BLaER1 treated with 17β-estradiol and CSF1 and Interleukin-3, amounts not matched to agents 10 nM and 100 nM (cell line): ENCODE measurements around the gene PHKA2.

Experiments used
- H3K27ac ChIP-seq, 11 experiments: shearing (Covaris generic); formaldehyde crosslinking; 2 replicates each; pipeline ENCODE4 v1.8.1; 2022
- H3K27me3 ChIP-seq, 11 experiments: shearing (Covaris generic); formaldehyde crosslinking; 2 replicates each; pipeline ENCODE4 v1.8.1; 2022
- H3K36me3 ChIP-seq, 11 experiments: shearing (Covaris generic); formaldehyde crosslinking; 2 replicates each; pipeline ENCODE4 v1.8.1; 2022
- H3K4me1 ChIP-seq, 10 experiments: shearing (Covaris generic); formaldehyde crosslinking; 2 replicates each; pipeline ENCODE4 v1.8.1; 2022
- H3K4me2 ChIP-seq, 11 experiments: shearing (Covaris generic); formaldehyde crosslinking; 2 replicates each; pipeline ENCODE4 v1.8.1; 2022
- H3K4me3 ChIP-seq, 10 experiments: shearing (Covaris generic); formaldehyde crosslinking; 2 replicates each; pipeline ENCODE4 v1.8.1; 2022
- H3K9ac ChIP-seq, 11 experiments: shearing (Covaris generic); formaldehyde crosslinking; 2 replicates each; pipeline ENCODE4 v1.8.1; 2022
- H3K9me3 ChIP-seq, 11 experiments: shearing (Covaris generic); formaldehyde crosslinking; replicated peaks in 1 of 11; 2 replicates each; pipeline ENCODE4 v1.8.1; 2022
- H4K20me1 ChIP-seq, 11 experiments: shearing (Covaris generic); formaldehyde crosslinking; 2 replicates each; pipeline ENCODE4 v1.8.1; 2022
- Cebpa-rat ChIP-seq, 11 experiments: shearing (Covaris generic); IDR thresholded peaks; 2 replicates each; pipeline ENCODE4 v1.8.1; 2022

Gene PHKA2

DNA sequence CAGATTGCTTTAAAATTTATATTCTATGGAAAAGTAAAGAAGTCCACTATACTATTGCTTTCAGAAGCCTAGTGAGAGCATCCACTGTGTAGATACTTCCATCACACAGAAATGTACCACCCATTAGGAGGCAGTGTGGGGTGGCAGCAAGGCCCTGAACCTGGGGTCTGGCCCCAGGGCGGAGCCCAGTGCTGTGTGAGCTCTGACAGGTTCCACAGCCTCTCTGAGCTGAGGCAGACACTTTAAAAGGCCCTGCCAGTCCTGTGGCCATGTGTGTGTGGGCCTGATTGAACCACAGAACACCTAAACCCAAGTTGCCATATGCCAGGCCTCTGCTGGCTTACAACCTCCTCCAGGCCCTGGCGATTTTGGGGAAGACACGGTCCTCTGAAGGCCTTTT, 49.2 kb downstream of the PHKA2 start:
- Histone ChIP-seq H3K4me2 (no peak overlapping the region), H3K9ac (no peak overlapping the region), H3K27me3 (peaks cover 47 to 89% (median 75%) of the 10 kb centered on the region in 11 experiments), H3K36me3 (peaks cover 0 to 69% (median 32%) of the 10 kb centered on the region in 11 experiments; a peak in 20 of 22 replicates), H3K4me3 (no peak overlapping the region), H4K20me1 (peaks cover 0 to 16% (median 3%) of the 10 kb centered on the region in 11 experiments; a peak in 5 of 22 replicates), H3K9me3 (no peaks in the 10 kb centered on the region), H3K4me1 (peaks cover 0 to 7% (median 0%) of the 10 kb centered on the region in 10 experiments; a peak in 1 of 20 replicates), H3K27ac (no peak overlapping the region)
- TF ChIP-seq Cebpa-rat (IDR thresholded peaks at IDR 0.05) = no peak

DNA sequence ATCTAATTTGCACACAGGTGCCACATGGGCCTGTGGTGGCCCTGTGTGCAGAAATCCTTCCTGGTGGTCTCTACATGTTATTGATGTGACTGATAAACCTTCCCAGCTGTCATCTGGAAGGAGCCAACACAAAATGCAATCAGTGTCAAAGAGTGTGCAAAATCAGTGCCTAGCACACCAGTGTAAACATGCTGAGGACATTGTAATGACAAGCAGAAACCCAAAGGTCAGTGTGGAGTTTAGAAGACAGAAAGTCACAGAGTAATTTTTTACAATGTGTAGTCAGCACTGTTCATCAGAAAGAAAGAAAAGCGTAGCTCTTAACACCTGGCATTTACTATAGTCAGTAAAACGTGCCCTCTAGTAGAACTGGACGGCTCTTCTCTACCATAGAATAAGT, 50.3 kb downstream of the PHKA2 start:
- H3K27ac ChIP-seq = no peak overlapping the region
- peaks cover 56 to 99% (median 86%) of the 10 kb centered on the region in 11 experiments for H3K27me3 ChIP-seq
- no peak overlapping the region for H3K9ac ChIP-seq
- peaks cover 6 to 72% (median 32%) of the 10 kb centered on the region in 11 experiments; a peak in 21 of 22 replicates for H3K36me3 ChIP-seq
- no peak overlapping the region for H3K4me2 ChIP-seq
- H4K20me1 ChIP-seq = peaks cover 0 to 16% (median 3%) of the 10 kb centered on the region in 11 experiments; a peak in 5 of 22 replicates
- H3K4me3 ChIP-seq = no peak overlapping the region
- H3K4me1 ChIP-seq = 0 out of 20 replicates have a peak, but pooled peaks cover 0 to under 1% (median 0%) of the 10 kb centered on the region in 10 experiments
- no peak for TF ChIP-seq Cebpa-rat (IDR thresholded peaks at IDR 0.05)
- no peaks in the 10 kb centered on the region for H3K9me3 ChIP-seq

DNA sequence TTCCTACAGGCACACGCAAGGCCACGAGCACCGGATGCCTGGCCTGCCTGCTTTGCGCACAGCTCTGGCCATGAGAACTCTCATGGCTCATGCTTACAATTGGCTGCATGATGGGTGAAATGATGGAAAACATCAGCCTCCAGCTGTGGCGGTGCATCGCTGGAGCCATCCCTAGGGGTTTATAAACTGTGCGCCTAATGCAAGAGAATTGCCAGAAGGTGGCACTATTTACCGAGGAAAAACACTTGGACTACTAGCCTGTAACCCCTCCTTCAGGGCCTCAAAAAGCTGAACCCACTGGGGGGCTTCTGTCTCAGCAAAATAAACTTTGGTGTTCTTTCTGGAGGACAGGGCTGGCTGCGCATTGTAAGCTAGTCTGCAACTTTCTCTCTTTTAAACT, 51.9 kb downstream of the PHKA2 start:
- Histone ChIP-seq H3K27ac (no peak overlapping the region), H3K4me3 (no peak overlapping the region), H3K27me3 (peaks cover 56 to 99% (median 94%) of the 10 kb centered on the region in 11 experiments), H3K9ac (no peak overlapping the region), H3K9me3 (no peaks in the 10 kb centered on the region), H3K4me2 (no peak overlapping the region), H3K36me3 (peaks cover 6 to 75% (median 31%) of the 10 kb centered on the region in 11 experiments; a peak in 20 of 22 replicates), H3K4me1 (no peaks in the 10 kb centered on the region), H4K20me1 (peaks cover 0 to 16% (median 3%) of the 10 kb centered on the region in 11 experiments; a peak in 8 of 22 replicates)
- no peak for TF ChIP-seq Cebpa-rat (IDR thresholded peaks at IDR 0.05)

DNA sequence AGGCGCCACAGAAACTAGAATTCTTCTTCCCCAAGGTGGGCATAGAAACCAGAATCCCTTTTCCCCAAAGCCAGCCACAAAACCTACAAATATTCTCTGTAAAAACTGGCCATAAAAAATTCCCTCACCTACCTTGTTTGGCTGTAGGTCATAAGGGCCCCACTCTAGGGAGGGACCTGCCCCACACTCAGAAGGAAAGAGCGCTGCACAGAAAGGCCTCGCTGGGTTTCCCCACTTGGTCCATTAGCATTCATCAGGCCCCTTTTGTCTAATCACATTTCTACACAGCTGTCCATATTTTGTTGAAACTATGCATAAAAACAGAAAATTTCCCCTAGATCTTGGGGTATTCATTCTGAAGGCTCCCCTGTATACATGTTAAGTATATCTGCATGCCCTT, 54.1 kb downstream of the PHKA2 start:
- Histone ChIP-seq H3K36me3 (peaks cover 11 to 72% (median 37%) of the 10 kb centered on the region in 11 experiments; a peak in 19 of 22 replicates), H3K9me3 (no peaks in the 10 kb centered on the region), H3K9ac (no peak overlapping the region), H3K4me1 (no peaks in the 10 kb centered on the region), H3K27ac (no peak overlapping the region), H3K4me2 (no peak overlapping the region), H3K27me3 (peaks cover 42 to 97% (median 83%) of the 10 kb centered on the region in 11 experiments), H3K4me3 (no peak overlapping the region), H4K20me1 (peaks cover 0 to 16% (median 4%) of the 10 kb centered on the region in 11 experiments; a peak in 8 of 22 replicates)
- no peak for TF ChIP-seq Cebpa-rat (IDR thresholded peaks at IDR 0.05)

DNA sequence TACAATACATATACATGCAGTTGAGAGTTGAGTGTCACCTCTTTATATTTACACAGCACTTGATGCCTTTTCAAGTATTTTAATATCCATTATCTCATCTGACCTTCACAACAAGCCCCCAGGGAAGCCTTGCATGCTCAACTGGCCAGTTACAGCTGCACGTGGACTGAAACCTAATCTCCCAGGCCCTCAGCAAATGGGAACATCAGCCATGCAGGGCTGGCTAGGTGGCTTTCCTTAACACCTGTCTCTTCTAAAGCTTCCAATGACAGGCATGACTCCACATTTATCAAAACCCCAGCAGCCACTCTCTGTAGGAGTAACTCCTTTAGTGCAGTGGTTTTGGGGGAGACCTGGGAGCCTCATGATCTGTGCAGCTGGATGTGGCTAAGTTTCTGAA, 56.4 kb downstream of the PHKA2 start:
- Histone ChIP-seq H3K9ac (no peak overlapping the region), H3K27ac (no peak overlapping the region), H3K9me3 (no peaks in the 10 kb centered on the region), H3K27me3 (peaks cover 43 to 97% (median 85%) of the 10 kb centered on the region in 11 experiments), H4K20me1 (peaks cover 0 to 16% (median 4%) of the 10 kb centered on the region in 11 experiments; a peak in 7 of 22 replicates), H3K36me3 (peaks cover 17 to 68% (median 47%) of the 10 kb centered on the region in 11 experiments; a peak in 21 of 22 replicates), H3K4me1 (no peaks in the 10 kb centered on the region), H3K4me2 (no peak overlapping the region), H3K4me3 (no peak overlapping the region)
- TF ChIP-seq Cebpa-rat (IDR thresholded peaks at IDR 0.05) = no peak

DNA sequence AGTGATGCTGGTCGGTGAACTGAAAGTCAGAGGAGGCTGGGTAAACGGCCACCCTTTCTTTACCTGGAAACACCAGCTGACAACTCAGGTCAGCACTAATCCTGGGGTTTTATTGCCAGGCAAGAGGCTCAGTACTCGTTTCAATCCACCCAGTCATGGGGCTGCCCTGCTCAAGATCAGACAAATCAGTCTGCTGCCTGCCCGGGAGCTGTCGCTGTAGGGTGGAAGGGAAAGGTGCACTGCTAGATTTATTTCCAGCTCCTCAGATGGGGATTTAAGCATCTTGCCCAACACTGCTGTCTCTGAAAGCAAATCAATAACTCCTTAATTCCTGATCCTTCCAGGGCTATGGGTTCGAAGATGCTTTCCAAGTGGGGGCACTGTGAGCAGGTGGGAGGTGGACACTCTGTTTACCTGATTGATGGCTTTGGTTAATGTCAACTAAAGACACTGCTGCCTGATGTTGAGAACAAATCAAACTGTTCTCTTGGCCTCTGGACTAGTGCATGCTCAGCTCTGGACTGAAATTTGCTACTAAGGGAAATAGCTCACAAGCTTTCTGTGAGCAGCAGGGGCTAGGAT, 59.3 kb downstream of the PHKA2 start:
- no peak for TF ChIP-seq Cebpa-rat (IDR thresholded peaks at IDR 0.05)
- Histone ChIP-seq H3K27ac (no peak overlapping the region), H3K27me3 (peaks cover 20 to 77% (median 64%) of the 10 kb centered on the region in 11 experiments), H4K20me1 (peaks cover 0 to 9% (median 0%) of the 10 kb centered on the region in 11 experiments; a peak in 4 of 22 replicates), H3K4me3 (no peak overlapping the region), H3K9me3 (no peaks in the 10 kb centered on the region), H3K9ac (no peak overlapping the region), H3K4me2 (no peak overlapping the region), H3K36me3 (peaks cover 12 to 54% (median 35%) of the 10 kb centered on the region in 11 experiments; a peak in 20 of 22 replicates), H3K4me1 (no peaks in the 10 kb centered on the region)

DNA sequence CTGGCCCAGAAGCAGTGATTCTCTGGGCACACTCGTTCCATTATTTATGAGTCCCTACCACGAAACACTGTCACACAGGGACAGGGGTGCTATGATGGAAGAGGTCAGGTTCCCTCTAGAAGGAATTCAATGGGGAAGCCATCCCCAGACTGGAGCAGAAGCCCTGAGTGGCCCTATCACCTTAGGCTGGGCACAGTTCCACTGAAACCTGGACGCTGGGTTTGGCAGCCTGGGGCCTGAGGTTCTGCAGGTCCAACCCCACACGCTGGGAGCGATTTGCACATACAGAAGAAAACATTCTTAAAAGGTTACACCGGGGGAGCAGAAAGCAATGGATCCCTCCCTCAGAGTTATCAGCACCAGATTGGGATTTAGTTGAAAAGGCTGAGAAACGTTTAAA, 63.3 kb downstream of the PHKA2 start:
- Histone ChIP-seq H3K4me2 (no peak overlapping the region), H3K27me3 (peaks cover 0 to 57% (median 33%) of the 10 kb centered on the region in 11 experiments; a peak in 21 of 22 replicates), H3K4me3 (no peak overlapping the region), H4K20me1 (0 out of 22 replicates have a peak, but pooled peaks cover 0 to 9% (median 0%) of the 10 kb centered on the region in 11 experiments), H3K27ac (no peak overlapping the region), H3K4me1 (no peaks in the 10 kb centered on the region), H3K36me3 (peaks cover 40 to 74% (median 53%) of the 10 kb centered on the region in 11 experiments), H3K9ac (no peak overlapping the region), H3K9me3 (peaks cover 21 to 32% (median 28%) of the 10 kb centered on the region in 11 experiments)
- TF ChIP-seq Cebpa-rat (IDR thresholded peaks at IDR 0.05) = 0 out of 22 replicates have a peak, but pooled peaks of 1 of the 11 experiments have one; percentile 2

DNA sequence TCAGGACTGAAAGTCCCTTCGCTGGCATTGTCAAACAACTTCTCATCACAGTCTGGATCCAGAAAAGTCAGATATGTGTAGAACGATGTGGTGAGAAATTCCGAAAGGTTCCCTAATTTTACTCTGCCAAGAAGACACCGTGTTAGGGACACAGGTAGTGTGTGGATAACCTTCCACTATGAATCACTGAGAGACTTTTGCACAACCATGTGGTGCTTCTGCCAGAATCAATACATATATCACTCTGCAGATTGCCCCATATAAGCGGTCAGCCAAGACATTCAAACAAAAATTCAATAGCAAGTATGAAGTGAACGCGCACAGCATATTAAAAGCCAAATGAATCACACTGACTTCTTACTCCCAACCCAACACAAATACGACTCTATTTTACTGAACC, 63.8 kb downstream of the PHKA2 start:
- Histone ChIP-seq H3K9me3 (peaks cover 21 to 32% (median 28%) of the 10 kb centered on the region in 11 experiments), H3K9ac (no peak overlapping the region), H3K4me1 (no peaks in the 10 kb centered on the region), H3K27ac (no peak overlapping the region), H3K36me3 (peaks cover 36 to 74% (median 48%) of the 10 kb centered on the region in 11 experiments), H4K20me1 (0 out of 22 replicates have a peak, but pooled peaks cover 0 to 9% (median 0%) of the 10 kb centered on the region in 11 experiments), H3K4me2 (no peak overlapping the region), H3K4me3 (no peak overlapping the region), H3K27me3 (peaks cover 0 to 54% (median 33%) of the 10 kb centered on the region in 11 experiments; a peak in 20 of 22 replicates)
- TF ChIP-seq Cebpa-rat (IDR thresholded peaks at IDR 0.05) = no peak

DNA sequence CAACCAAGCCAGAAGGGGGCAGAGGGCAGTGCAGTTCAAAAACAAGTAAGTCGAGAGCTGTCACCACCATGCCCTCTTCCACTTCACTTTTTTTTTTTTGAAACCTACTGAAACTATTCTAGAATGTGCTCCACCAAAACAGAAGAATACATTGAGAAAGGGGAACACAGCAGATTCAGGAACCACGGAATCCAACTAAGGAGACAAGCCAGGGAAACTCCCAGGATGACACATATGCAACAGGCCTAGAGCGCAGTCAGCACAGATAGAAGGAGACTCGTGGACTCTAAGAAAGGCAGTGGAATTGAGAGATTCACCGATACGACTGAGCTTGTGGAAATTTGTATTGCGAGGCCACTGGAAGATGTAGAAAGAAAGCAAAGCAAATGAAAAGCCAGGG, 66.1 kb downstream of the PHKA2 start:
- no peak for TF ChIP-seq Cebpa-rat (IDR thresholded peaks at IDR 0.05)
- no peak overlapping the region for H3K4me3 ChIP-seq
- H3K9me3 ChIP-seq = peaks cover 21 to 32% (median 28%) of the 10 kb centered on the region in 11 experiments

More for the DNA sequence above, 66.1 kb downstream of the PHKA2 start:
- H3K9ac ChIP-seq = no peak overlapping the region
- peaks cover 30 to 67% (median 45%) of the 10 kb centered on the region in 11 experiments for H3K36me3 ChIP-seq
- H3K27me3 ChIP-seq = peaks cover 0 to 32% (median 18%) of the 10 kb centered on the region in 11 experiments; a peak in 13 of 22 replicates
- H3K4me2 ChIP-seq = no peak overlapping the region
- H3K4me1 ChIP-seq = no peaks in the 10 kb centered on the region
- no peaks in the 10 kb centered on the region for H4K20me1 ChIP-seq
- no peak overlapping the region for H3K27ac ChIP-seq
